ENCODE data around the gene LARGE1. TPM values are rescaled to one million over a fixed set of nuclear protein-coding genes. Genes with fewer than 3 reads are reported as not detected.

The LARGE1 gene
- total and polyA plus RNA-seq, 9 of the 15 experiments (the other 6 are each of a cell fraction or from before 2014, with no cell fraction given): 0.01 to 0.66 (median 0.14) TPM; not detected in 2

DNA sequence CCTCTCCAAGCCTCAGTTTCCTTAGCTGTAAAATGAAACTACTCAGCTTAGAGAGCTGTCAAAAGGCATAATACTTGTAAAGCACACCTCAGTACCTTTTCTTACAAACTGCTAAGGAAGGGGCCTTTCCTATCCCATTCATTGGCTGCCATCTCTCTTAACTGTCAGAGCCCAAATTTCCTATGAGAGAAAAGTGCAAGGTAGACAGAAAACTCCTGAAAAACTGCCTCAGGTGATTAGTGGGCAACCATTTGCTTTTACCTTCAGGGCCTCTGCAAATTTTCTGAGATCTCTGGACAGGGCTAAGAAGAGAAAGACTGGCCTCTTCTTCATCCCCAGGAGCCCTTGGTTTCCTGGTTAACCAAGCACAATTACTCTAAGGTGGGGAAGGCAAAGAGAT, 13.8 kb downstream of the LARGE1 start (continued):
- TF ChIP-seq, protein P1, sequence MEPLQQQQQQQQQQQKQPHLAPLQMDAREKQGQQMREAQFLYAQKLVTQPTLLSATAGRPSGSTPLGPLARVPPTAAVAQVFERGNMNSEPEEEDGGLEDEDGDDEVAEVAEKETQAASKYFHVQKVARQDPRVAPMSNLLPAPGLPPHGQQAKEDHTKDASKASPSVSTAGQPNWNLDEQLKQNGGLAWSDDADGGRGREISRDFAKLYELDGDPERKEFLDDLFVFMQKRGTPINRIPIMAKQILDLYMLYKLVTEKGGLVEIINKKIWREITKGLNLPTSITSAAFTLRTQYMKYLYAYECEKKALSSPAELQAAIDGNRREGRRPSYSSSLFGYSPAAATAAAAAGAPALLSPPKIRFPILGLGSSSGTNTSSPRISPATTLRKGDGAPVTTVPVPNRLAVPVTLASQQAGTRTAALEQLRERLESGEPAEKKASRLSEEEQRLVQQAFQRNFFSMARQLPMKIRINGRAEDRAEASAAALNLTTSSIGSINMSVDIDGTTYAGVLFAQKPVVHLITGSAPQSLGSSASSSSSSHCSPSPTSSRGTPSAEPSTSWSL (CRISPR knock-in tag; IDR thresholded peaks at IDR 0.05; ENCODE audit: borderline replicate concordance): no peak
- TF ChIP-seq C11orf30 (IDR thresholded peaks at IDR 0.05; ENCODE audit: low read depth): no peak
- TF ChIP-seq ZNF436 (CRISPR knock-in tag; IDR thresholded peaks at IDR 0.05): no peak
- no peak for TF ChIP-seq PML (IDR thresholded peaks at IDR 0.05; ENCODE audit: low read length)
- TF ChIP-seq ZNF274 (IDR thresholded peaks at IDR 0.05; ENCODE audit: borderline replicate concordance, low read depth, low read length): no peak
- no peak for TF ChIP-seq ZNF253 (CRISPR knock-in tag; conservative IDR thresholded peaks at IDR 0.05)
- TF ChIP-seq, protein P2, sequence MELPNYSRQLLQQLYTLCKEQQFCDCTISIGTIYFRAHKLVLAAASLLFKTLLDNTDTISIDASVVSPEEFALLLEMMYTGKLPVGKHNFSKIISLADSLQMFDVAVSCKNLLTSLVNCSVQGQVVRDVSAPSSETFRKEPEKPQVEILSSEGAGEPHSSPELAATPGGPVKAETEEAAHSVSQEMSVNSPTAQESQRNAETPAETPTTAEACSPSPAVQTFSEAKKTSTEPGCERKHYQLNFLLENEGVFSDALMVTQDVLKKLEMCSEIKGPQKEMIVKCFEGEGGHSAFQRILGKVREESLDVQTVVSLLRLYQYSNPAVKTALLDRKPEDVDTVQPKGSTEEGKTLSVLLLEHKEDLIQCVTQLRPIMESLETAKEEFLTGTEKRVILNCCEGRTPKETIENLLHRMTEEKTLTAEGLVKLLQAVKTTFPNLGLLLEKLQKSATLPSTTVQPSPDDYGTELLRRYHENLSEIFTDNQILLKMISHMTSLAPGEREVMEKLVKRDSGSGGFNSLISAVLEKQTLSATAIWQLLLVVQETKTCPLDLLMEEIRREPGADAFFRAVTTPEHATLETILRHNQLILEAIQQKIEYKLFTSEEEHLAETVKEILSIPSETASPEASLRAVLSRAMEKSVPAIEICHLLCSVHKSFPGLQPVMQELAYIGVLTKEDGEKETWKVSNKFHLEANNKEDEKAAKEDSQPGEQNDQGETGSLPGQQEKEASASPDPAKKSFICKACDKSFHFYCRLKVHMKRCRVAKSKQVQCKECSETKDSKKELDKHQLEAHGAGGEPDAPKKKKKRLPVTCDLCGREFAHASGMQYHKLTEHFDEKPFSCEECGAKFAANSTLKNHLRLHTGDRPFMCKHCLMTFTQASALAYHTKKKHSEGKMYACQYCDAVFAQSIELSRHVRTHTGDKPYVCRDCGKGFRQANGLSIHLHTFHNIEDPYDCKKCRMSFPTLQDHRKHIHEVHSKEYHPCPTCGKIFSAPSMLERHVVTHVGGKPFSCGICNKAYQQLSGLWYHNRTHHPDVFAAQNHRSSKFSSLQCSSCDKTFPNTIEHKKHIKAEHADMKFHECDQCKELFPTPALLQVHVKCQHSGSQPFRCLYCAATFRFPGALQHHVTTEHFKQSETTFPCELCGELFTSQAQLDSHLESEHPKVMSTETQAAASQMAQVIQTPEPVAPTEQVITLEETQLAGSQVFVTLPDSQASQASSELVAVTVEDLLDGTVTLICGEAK (IDR thresholded peaks at IDR 0.05): no peak
- TF ChIP-seq, protein P2 (CRISPR knock-in tag; IDR thresholded peaks at IDR 0.05): no peak
- TF ChIP-seq POLR3A (IDR thresholded peaks at IDR 0.05; ENCODE audit: borderline replicate concordance, extremely low read depth, insufficient read depth, insufficient read length): no peak
- no peak for TF ChIP-seq THRA (IDR thresholded peaks at IDR 0.05)

Data from K562 (cell line).